Cardiac septum (tissue), 1 donor: Measurements from ENCODE around the gene PUM2. TPM values are rescaled to one million over a fixed set of nuclear protein-coding genes. Genes with fewer than 3 reads are reported as not detected.

ENCODE experiments used
- DNase-seq: peaks from one replicate; pipeline ENCODE4 v3.0.0-alpha.2; 2020; ENCODE audit warnings: low spot score
- intact Hi-C: fragments of 100-400 bp; cut with DNase I; formaldehyde crosslinking; loops from one replicate; pipeline ENCODE4 v1.14.0; 2022
- total RNA-seq: library from RNA; stranded (reverse); fragmentation: NEBNext Ultra II Directional; extraction: Animal tissue kit (Norgen Biotek cat#: 25700); gene quantifications from one replicate; pipeline ENCODE4 v1.2.1, GENCODE V29; 2021
- donor health status: DM: no; HTN: no; CAD: no.

Gene PUM2
- total RNA-seq, 1 donor from 2014 or later, result 75.6 TPM

DNA sequence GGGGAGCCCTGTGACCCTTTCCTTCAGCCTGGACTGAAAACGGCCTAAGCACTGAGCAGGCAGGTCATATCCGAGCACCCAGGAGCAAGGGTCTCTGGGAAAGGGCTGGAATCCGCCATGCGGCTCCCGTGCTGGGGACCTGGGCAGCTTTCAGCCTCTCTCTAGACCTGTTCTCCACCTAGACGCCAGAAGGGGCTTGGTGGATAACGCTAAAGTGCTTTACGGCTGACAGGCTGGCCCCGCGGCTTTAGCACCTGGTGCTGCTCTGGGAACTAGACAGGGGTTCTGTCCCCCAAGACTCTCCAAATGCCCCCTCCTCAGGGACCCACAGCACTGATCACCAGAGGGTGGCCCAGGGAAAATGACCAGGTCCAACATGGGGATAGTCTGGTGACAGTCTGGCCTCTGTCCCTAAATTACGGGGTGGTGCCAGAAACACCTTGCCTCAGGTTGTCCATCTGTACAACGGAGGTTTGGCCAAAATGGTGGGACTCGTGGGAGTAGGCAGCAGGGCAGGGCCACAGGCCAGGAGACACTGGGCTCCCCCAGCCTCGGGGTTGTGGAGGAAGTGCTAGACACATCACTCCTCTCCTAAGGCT lies 138.7 kb downstream of the PUM2 start:
- intact Hi-C loops, result no loop called here
- no peak for DNase-seq

- DNase-seq, result no peak
- intact Hi-C loops, result no loop called here
Observed at GRCh38 chr2:20211420-20211819, 139.2 kb downstream of the PUM2 start.

GRCh38 chr2:20210462-20210861 lies 140.2 kb downstream of the PUM2 start:
- no peak for DNase-seq
- intact Hi-C loops, result no loop called here

DNA sequence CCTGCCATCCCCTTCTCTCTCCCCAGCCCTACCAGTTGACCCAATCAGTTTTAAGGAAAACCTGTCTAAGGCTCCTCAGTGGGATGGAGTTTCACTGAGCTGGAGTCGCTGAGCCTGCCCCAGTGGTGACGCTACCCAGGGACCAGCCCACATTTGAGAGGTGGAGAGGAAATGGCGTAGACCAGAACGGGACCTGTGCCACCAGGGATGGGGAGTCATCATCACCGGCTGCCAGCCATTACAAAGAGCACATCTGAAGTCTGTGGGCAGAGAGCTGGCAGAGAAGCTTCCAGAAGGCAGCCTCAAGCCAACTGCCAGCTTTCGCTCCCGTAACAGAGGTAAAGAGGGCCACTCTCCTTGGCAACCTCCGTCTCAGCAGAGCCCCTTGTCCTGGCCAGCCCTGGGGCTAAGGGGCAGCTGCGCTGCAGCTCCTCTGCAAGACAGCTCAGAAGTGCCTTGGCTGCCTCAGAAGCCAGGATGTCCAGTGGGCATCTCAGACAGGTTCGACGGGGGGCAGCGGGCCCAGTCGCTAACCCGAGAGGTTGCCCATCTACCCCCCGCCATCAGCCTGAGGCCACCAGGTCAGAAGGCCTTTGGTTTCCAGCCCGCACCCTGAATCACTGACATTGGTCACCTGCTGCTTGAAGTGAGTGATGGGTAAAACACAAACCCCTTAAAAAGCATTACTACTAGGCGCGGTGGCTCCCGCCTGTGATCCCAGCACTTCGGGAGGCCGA lies 141.1 kb downstream of the PUM2 start:
- no peak for DNase-seq
- intact Hi-C loops, result no loop called here

DNA sequence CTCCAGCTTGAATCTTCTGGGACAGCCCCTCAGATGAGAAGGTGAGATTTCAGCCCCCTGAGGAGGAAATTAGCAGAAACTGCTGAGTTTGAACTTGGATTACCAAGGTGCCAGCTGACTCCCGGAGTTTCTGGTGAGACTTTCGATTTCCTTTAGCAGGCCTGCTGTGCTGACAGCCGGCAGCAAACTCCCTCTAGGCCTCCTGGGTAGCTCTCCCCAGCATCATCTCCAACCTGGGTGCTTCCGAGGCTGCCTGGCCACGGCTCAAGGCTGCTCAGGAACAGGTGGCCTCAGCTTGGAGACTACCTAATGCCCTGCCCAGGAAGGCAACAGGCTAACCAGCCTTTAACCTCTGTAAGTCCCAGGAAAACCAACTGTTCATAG lies 142.2 kb downstream of the PUM2 start:
- intact Hi-C loops, result no loop called here
- no peak for DNase-seq

- intact Hi-C loops, result no loop called here
- no peak for DNase-seq
Observed at GRCh38 chr2:20207051-20207450, 143.6 kb downstream of the PUM2 start.

- intact Hi-C loops, result no loop called here
- DNase-seq, result no peak
Observed at GRCh38 chr2:20205915-20206524, 144.6 kb downstream of the PUM2 start.

- no peak for DNase-seq
- intact Hi-C loops, result no loop called here
Observed at GRCh38 chr2:20205069-20205468, 145.6 kb downstream of the PUM2 start.

- DNase-seq, result no peak
- intact Hi-C loops, result no loop called here
Observed at GRCh38 chr2:20203521-20204225, 147.0 kb downstream of the PUM2 start.

DNA sequence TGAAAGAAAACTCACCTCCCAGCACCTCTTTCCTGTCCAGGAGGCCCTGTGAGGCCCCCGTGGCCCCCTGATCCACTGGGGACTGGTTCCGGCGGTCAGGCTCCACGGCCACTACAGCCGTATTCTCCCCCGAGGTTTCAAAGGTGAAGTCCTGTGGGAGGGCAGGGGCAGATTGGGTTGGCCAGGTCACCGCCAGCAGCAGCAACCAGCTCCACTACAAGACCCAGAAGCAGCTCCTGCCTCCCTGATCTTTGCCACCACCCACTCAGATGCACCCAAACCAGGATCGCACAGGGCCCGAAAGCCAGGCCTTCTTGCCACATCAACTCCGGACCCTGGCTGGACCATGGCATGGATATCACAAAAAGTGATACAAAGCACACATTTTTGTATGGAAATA lies 147.6 kb downstream of the PUM2 start:
- DNase-seq, result no peak
- intact Hi-C loops, result no loop called here

- no peak for DNase-seq
- intact Hi-C loops, result no loop called here
Observed at GRCh38 chr2:20201671-20202070, 149.0 kb downstream of the PUM2 start.

GRCh38 chr2:20200697-20201555 lies 149.7 kb downstream of the PUM2 start:
- no peak for DNase-seq
- intact Hi-C loops, result no loop called here

GRCh38 chr2:20199633-20200270 lies 150.9 kb downstream of the PUM2 start:
- intact Hi-C loops, result no loop called here
- no peak for DNase-seq

GRCh38 chr2:20198796-20199632 lies 151.6 kb downstream of the PUM2 start:
- no peak for DNase-seq
- intact Hi-C loops, result no loop called here
